K562 (cell line): Measurements from ENCODE around the gene MCU. TPM values are rescaled to one million over a fixed set of nuclear protein-coding genes. Genes with fewer than 3 reads are reported as not detected.

Source experiments
- AFF1 ChIP-seq, 2 experiments: fragments of 450-650 bp; IDR thresholded peaks; 2 replicates each; pipeline ENCODE4 v1.6.1; 2018; ENCODE audit warnings: mild to moderate bottlenecking in 2 of 2, low read depth in 1 of 2; ENCODE audit not compliant: partially characterized antibody in 2 of 2
- CBX5 ChIP-seq: IDR thresholded peaks from 2 replicates; pipeline ENCODE4 v1.6.1; 2014; ENCODE audit warnings: low read depth, borderline replicate concordance
- DNMT1 ChIP-seq: fragments of 450-650 bp; IDR thresholded peaks from 2 replicates; pipeline ENCODE4 v1.6.1; 2016; ENCODE audit warnings: antibody characterized with exemption, mild to moderate bottlenecking
- DPF2 ChIP-seq: fragments of 450-650 bp; IDR thresholded peaks from 2 replicates; pipeline ENCODE4 v1.6.1; 2016
- FOXP4 ChIP-seq: sonication (generic); formaldehyde crosslinking; IDR thresholded peaks from 2 replicates; pipeline ENCODE4 v1.8.0; 2022; ENCODE audit warnings: mild to moderate bottlenecking, missing genetic modification reagents, borderline replicate concordance
- HNRNPUL1 ChIP-seq: fragments of 200-400 bp; formaldehyde crosslinking; IDR thresholded peaks from 2 replicates; pipeline ENCODE4 v1.6.1; 2017; ENCODE audit warnings: low read length
- IRF2 ChIP-seq: sonication (generic); formaldehyde crosslinking; IDR thresholded peaks from 2 replicates; pipeline ENCODE4 v1.8.1; 2022; ENCODE audit warnings: mild to moderate bottlenecking, missing genetic modification reagents
- NELFE ChIP-seq: IDR thresholded peaks from 2 replicates; pipeline ENCODE4 v1.6.1; 2011; ENCODE audit warnings: mild to moderate bottlenecking; ENCODE audit not compliant: insufficient read depth, insufficient read length
- NEUROD1 ChIP-seq: fragments of 150-350 bp; IDR thresholded peaks from 2 replicates; pipeline ENCODE4 v1.6.1; 2014; ENCODE audit warnings: borderline replicate concordance, low read length, low read depth; ENCODE audit not compliant: partially characterized antibody
- NFIX ChIP-seq: fragments of 250-450 bp; sonication (Bioruptor Pico); IDR thresholded peaks from 2 replicates; pipeline ENCODE4 v1.4.0; 2020; ENCODE audit warnings: low read depth, mild to moderate bottlenecking, moderate library complexity
- PHB ChIP-seq: fragments of 250-450 bp; sonication (Bioruptor Pico); IDR thresholded peaks from 2 replicates; pipeline ENCODE4 v1.5.0; 2021
- POLR2B ChIP-seq: fragments of 450-650 bp; IDR thresholded peaks from 2 replicates; pipeline ENCODE4 v1.6.1; 2018; ENCODE audit warnings: low read depth; ENCODE audit not compliant: partially characterized antibody
- SIN3B ChIP-seq: fragments of 450-650 bp; IDR thresholded peaks from 2 replicates; pipeline ENCODE4 v1.6.1; 2017; ENCODE audit warnings: low read depth, mild to moderate bottlenecking, moderate library complexity
- ZBTB1 ChIP-seq: sonication (generic); formaldehyde crosslinking; IDR thresholded peaks from 2 replicates; pipeline ENCODE4 v1.8.1; 2023; ENCODE audit warnings: missing genetic modification reagents, low read depth, mild to moderate bottlenecking, borderline replicate concordance
- ZNF165 ChIP-seq: fragments of 250-450 bp; sonication (Bioruptor Pico); IDR thresholded peaks from 2 replicates; pipeline ENCODE4 v1.4.0; 2020; ENCODE audit warnings: borderline replicate concordance
- ZNF280B ChIP-seq: fragments of 250-450 bp; sonication (Bioruptor Pico); IDR thresholded peaks from 2 replicates; pipeline ENCODE4 v1.5.1; 2021; ENCODE audit warnings: mild to moderate bottlenecking
- ZNF384 ChIP-seq: IDR thresholded peaks from 2 replicates; pipeline ENCODE4 v1.6.1; 2012; ENCODE audit warnings: low read depth, low read length, improper control_type of control experiment
- ZNF592 ChIP-seq: fragments of 450-650 bp; IDR thresholded peaks from 2 replicates; pipeline ENCODE4 v1.6.1; 2017; ENCODE audit warnings: antibody characterized with exemption, mild to moderate bottlenecking
- polyA plus RNA-seq, 8 experiments: library from polyadenylated mRNA; depleted of rRNA in 4 of 8; stranded (reverse) in 5 of 8; unstranded in 3 of 8; fragments of >200 nt; fragmentation: Nextera tagmentation in 2 of 8; fragmentation: Illumina TruSeq in 1 of 8; extraction: Ambion mirVana in 2 of 8; extraction: Trizol in 1 of 8; gene quantifications; 2 replicates each; pipeline versions ENCODE4 v1.2.1 to v1.2.3, GENCODE V29; 2011 to 2014; ENCODE audit warnings: inconsistent platforms in 1 of 8, missing spikeins in 1 of 8
- total RNA-seq, 7 experiments: library from RNA; depleted of rRNA in 6 of 7; stranded (reverse); fragments of >200 nt in 6 of 7; fragmentation: Illumina TruSeq in 2 of 7; extraction: Trizol in 2 of 7; gene quantifications; 2 replicates each; pipeline versions ENCODE4 v1.2.1 to v1.2.3, GENCODE V29; 2011 to 2021; ENCODE audit warnings: low replicate concordance in 1 of 7

Gene MCU
- total and polyA plus RNA-seq, 9 of the 15 experiments (the other 6 are each of a cell fraction or from before 2014, with no cell fraction given), result 8.2 to 88.8 (median 21.3) TPM

GRCh38 chr10:72682638-72683037 is 9.3 kb upstream of the MCU start (continued):
- peak; percentile 38; the same call in 1 of the 2 replicates for TF ChIP-seq ZNF592
- no peak for TF ChIP-seq PHB (CRISPR knock-in tag)
- TF ChIP-seq FOXP4 (CRISPR knock-in tag), result 0 out of 2 replicates have a peak, but pooled peaks have one; percentile 24
- TF ChIP-seq DNMT1, result no peak
- no peak for TF ChIP-seq SIN3B
- 0 out of 2 replicates have a peak, but pooled peaks have one; percentile 53 for TF ChIP-seq DPF2
- no peak for TF ChIP-seq HNRNPUL1
- no peak for TF ChIP-seq NEUROD1
- TF ChIP-seq ZNF165 (CRISPR knock-in tag), result no peak
- no peak for TF ChIP-seq AFF1 (IDR thresholded peaks at IDR 0.05; ENCODE audit: low read depth in 1 of 2, partially characterized antibody in 2 of 2)
- TF ChIP-seq ZNF280B (CRISPR knock-in tag), result no peak
- TF ChIP-seq NELFE, result no peak
- TF ChIP-seq IRF2 (CRISPR knock-in tag), result no peak
- no peak for TF ChIP-seq POLR2B
- TF ChIP-seq CBX5, result no peak
- TF ChIP-seq NFIX, result no peak
- TF ChIP-seq ZBTB1, result peak; percentile 71; the same call in 1 of the 2 replicates
- peak; percentile 73 for TF ChIP-seq ZNF384
